HS-27A (cell line): ENCODE measurements around the gene P4HA3.

Experiments
- DNase-seq: peaks from one replicate; pipeline ENCODE4 v3.0.0-alpha.2; 2012; ENCODE audit warnings: low read depth, missing footprints

Gene P4HA3

DNA sequence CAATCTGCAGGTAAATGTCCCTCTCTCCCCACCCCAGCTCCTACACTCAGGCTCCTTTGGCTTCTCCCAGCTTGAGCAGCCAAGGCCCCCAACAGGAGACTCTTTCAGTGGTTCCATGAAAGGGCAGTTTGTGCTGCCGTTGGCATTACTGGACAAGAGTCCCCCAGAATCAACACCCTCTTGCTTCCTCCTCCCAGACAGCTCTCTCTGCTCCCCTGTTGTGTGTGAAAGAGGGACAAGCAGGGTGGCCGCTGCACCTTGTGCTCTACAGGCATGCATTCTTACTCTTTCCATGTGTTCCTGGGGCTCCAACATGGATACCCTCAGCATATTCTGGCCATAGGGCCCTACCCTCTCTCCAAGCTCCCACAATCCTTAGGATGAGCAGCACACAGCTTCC, 48.7 kb downstream of the P4HA3 start:
- no peak for DNase-seq

DNA sequence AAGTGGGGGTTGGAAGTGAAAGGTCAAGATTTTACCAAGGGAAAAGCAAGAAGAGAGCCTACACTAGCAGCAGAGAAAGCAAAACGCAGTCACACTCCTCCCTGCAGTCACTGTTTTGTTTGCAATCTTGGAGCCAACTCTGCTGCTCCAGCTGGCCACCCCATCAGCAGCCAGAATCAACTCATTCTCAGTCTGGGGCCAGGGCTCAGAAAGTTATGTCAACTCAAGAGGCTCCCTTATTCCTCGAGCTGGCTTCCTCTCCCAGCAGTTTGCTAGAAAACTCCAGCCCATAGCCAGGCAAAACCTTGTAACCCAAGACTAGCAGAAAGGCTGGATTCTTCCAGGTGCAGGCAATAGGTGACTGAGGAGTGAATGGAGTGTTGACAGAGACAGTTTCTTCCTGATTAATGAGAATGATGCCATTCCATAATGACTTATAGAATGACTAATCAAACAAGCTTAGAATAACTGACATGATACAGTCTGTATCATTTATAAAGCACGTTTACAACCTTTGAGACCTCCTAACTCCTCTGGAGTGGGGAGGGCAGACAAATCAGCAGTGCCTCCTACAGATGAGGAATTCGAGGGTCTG, 53.4 kb downstream of the P4HA3 start:
- DNase-seq = no peak

DNA sequence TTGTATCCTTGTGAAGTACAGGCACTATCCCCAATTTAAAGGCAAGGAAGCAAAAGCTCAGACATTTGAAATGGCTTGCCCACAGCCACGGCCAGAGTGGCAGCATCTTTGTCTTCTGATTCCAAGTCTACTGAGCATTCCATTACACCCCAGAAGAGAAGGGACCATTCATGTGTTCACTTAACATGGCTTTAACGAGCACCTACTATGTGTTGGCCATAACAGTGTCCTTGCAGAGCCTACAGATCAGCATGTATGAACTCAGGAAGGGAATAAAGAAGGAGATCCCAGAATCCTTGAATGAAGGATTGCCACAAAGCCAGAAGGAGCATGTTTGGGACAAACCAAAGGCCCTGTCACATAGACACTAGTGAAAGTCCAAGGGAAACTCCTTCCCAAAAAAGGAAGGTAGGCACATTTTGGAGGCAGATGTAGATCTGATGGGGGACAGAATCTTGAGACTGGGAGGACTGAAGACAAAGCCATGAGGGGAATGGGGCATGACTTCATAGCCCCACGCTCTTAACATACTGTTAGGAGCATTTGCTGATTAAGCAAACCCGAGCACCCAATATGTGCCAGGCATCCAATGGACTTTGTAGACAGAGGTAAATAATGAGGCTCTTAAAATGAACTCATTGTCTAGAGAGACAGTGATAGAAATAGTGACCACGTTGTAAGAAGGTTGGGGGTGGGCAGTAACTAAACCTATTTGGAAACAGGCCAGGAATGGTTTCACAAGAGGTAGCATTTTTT, 54.9 kb downstream of the P4HA3 start:
- no peak for DNase-seq

DNA sequence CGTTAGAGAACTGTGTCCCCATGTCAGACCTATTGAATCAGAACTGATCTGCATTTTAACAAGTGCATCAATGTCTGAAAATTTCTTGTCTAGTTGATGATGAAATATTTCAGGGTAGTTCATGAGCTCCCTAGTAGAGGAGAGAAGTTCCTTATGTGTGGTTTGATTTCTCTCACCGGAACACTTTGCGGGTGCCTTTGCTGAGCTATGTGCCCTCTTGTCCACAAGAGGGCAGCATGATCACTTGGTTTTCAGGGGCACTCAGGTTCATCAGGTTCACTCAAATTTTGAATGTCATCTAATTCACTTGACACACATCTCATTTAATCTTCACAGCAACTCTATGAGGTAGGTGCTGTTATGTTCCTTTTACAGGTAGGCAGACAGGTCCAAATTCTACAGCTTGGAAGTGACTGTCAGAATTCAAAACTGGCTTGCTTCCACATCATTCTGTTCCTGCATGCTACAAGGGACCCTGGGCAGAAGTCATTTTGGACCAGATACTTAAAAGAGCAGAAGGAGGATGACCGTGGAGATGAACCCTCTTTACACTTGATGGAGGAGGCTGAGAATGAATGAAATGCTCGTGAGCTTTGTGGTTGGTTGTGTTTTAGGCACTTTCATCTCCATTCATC, 55.6 kb downstream of the P4HA3 start:
- peak; percentile 45 for DNase-seq

DNA sequence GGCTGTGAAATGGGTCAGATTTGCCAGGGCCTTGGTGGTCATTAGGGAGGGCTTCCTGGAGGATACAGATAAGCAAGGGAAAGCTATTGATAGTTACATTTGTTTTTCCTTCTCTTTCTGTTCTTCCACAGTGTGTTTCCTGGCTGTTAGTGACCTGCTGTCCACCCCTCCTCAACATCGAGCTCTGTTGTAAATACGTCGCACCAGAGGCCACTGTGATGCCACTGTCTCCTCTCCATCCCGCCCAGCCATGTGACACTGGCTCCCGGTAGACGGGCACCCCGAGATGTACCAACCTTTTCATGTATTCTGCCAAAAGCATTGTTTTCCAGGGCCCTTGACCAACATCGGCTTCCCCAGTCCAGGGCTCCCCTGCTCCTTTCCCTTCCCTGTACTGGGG, 58.1 kb downstream of the P4HA3 start:
- no peak for DNase-seq

DNA sequence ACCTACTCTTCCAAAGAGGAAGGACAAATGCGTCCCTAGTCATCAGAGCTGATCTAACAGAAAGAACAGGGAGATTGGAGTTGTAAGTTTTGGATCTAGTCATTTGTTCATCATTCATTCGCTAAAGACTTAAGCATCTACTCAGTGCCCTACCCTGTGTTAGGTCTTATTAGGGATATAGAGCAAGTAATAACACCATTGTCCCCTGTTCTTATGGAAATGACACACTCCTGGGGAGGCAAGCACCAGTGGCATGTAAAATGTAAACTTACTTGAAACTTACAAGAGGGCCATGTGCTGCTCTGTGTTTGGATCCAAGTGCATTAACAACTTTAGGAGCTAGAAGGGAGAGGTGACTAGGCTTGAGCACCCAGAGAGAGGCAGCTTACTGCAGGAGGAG, 61.9 kb downstream of the P4HA3 start:
- no peak for DNase-seq

DNA sequence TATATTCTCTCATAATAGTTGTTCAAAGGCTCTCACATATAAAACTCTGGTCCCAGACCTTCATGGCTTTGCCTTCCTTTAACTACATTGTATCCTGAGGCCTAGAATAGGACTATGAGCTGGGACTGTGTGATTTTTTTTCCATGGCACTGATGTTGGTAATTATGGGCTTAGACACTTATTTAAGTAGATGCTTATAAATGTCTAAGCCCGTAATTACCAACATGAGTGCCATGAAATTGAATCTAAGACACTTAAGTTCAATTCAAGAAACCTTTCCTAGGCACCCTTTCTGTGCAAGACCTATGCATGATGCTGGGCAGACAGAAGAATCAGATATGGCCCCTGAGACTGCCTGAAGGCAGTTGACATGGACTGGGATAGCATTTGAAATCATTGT, 63.0 kb downstream of the P4HA3 start:
- no peak for DNase-seq

DNA sequence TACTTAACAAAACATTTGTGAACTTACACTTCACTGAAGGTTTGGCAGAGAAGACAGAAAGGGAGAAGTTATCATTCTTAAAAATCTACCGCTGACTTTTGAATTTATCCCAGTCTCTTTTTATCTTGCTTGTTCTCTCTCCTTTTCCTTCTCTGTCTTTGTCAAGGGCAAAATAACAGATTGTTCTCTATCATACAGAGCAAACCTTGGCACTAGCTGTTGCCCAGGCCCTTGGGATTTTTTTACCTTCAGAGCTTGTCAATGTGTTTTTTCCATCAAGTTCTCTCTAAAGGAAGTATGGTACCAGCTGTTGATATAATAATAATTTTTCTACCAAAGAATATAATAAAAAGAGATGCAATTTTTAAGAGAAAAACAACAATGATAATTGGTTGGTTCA, 73.2 kb downstream of the P4HA3 start:
- no peak for DNase-seq

DNA sequence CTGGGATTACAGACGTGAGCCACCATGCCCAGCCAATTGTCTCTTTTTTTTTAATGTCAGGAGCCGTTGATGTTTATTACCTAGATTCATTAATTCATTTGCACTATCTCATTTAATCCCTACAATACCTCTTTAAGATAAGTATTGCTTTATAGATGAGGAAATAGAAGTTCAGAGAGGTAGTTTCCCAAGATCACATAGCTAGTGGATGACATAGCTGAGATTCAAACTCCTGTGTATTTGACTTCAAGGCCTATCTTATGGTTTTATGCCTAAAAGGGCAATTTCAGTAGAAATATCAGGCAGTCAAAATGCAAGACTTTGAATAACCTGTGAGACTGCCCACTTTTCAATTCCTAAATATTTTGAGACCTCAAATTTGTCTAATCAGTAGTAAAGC, 73.9 kb downstream of the P4HA3 start:
- no peak for DNase-seq

DNA sequence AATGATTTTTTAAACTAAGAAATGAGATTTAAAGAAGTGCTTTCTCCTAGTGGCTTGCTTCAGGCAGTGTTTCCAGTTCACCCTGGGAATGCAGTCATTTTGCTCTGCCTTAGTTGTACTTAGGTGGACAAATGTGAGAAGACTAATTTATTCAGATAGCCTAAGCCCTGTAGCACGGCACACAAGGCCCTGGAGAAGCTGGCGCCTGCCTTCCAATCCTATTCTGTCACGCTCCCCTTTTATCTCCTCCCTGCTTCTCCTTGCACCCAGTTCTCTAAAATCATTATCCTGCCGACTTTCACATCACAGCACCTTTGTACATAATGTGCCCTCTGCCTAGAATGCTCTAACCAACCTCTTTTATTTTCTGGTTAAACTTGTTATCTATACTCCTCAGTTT, 76.3 kb downstream of the P4HA3 start:
- no peak for DNase-seq

DNA sequence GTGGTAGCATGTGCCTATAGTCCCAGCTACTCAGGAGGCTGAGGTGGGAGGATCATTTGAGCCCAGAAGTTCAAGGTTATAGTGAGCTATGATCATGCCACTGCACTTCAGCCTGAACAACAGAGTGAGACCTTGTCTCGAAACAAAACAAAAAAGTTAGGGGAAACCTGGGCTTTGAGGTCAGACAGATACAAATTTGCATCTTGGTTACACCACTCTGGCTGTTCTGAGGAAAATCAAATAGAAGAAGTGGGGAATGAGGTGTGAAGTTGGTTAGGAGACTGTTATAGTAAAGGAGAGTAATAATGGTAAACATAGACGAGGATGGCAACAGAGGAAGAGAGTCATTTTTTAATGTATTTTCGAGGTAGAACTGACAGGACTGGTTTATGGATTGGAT, 77.8 kb downstream of the P4HA3 start:
- no peak for DNase-seq

DNA sequence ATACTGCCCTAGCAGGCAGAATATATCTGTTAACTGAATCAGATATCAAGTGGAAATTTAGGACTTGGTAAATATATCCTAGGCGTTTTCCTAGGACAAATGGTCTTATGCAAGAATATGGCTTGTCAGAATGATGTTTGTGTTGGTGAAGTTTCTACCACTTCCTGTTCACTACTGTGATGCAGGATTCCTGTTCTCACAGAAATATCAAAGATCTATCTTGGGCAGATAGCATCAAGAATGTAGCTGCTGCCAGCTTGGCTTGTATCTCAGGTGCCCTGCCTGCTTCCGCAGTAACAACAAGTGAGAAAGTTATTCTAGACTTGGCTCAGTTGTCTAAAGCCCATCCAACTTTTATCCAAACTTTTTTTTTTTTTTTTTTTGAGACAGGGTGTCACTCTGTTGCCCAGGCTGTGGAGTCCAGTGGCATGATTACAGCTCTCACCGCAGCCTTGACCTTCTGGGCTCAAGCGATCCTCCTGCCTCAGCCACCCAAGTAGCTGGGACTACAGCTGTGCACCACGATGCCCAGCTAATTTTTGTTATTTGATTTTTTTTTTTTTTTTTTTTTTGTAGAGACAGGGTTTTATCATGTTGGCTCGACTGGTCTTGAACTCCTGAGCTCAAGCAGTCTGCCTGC, 79.0 kb downstream of the P4HA3 start:
- DNase-seq = no peak

DNA sequence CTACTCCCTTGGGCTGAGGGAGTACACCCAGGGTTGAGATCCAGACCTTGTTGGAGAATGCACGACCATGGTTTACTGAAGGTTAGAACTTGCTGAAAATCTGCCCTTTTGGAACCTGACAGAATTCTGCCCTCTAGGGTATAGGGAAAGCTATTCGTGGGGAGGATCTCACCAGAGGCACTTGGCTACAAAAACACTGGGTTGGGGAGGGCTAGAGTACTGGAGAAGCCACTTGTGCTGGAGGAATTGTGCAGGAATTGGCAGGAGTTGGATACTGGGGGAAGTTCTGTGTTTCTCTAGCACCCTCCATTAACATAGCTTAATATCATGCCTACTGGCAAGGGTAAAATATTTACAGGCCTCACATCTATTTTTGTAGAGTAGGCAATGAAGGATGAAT, 84.5 kb downstream of the P4HA3 start:
- DNase-seq = no peak

DNA sequence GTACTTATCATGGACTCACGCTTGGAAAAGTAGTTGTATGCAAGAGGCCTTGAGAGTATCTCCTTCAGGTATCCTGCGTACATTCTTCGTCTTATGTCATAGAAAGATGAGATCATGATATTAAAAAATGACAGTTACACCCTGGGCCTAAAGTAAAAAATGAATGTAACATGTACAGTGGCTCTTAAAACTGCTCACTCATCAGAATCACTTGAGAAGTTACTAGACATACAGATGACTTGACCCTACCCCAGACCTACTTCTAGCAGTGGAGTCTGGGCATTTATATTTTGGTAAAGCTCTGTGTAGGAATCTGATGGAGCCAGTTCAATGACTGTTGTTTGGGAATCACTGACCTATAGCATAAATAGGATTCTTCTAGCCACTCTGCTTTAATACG, 85.9 kb downstream of the P4HA3 start:
- DNase-seq = no peak

DNA sequence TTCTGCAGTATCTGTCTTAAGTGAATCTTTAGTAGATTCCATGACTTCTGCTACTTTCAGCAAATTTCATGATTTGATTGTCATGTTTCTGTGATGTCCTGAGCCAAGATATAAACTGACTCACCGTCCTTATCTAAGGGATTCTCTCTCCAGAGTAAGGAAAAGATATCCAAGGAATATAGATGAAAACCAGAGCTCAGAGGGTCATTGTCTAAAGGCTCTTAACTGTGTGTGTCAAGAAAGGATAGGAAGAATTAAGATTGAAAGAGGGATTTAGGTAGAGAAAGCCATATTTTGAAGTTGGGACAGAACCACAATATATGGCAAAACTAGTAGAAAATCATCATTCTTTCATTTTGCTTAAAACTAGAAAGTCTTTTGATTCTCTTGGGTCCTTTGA, 89.6 kb downstream of the P4HA3 start:
- DNase-seq = no peak

DNA sequence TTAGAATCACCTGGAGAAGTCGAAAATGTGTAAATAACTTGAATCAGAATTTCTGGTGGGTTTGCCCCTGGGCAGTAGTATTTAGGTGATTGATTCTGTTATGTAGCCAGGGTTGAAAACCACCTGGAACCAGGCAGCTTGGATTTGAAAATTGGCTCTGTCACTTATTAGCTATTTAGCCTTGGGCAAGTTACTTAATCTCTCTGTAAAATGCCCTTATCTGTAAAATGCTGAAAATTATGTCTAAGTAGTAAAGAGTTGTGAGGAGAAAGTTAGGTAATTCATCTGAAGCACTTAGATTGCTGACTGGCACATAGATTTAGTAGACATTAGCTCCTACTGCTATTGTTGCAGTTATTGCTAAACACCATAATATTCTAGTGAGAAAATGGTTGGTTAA, 91.1 kb downstream of the P4HA3 start:
- no peak for DNase-seq
